ENCODE data around the gene ATP12A.

ATP12A gene

DNA sequence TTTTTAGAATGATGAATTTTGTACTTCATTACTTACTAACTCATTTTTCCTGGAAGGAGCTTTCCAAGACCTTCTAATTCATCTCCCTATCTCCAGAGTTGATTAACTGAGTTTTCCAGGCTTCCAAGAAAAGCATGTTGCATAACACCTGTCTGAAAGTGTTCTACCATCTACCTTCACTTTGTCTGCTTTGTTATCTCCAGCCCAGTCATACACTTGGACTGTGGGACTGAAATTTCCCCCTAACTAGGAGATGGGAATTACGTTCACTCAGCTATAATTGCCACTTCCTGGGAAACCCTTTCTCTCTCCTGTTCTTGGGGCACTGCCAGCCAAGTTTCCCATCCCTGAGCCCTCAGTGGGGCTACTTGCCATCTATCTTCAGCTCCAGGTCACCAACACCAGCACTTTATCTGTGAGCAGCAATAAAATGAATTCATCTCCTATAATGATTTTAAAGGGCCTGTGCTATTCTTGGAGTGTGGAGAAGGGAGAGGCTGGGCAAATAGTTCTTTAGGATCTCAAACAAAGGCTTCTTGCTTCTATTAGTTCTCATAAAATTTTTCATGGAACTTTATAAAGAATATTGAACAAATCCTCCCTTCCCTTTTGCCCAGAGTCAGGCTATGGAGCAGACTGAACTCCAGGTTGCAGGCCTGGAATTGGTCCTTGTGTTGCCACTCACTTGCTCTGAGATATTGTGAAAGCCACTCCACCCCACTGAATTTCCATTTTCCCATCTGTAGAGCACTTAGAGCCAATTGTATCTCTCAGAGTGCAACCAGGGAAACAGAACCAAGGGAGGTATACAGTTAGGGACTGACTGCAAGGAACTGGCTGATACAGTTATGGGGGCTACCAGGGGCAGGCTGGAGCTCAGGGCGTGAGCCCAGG, 17.8 kb upstream of the ATP12A start:
- FAIRE-seq (no peak), DNase-seq (ENCODE audit: insufficient read length, low spot score) (no peak)

DNA sequence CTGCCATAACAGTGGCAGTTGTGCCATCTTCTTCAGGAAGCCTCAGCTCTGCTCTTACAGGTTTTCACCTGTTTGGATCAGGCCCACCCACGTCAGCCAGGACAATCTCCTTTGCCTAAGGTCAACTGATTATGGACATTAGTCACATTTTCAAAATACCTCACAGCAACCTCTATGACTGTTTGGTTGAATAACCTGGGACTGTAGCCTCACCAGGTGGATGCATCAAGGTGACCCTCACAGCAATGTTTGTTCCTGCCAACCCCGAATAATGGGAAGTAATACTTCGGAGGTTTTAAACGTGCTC, 17.2 kb upstream of the ATP12A start:
- FAIRE-seq = no peak
- DNase-seq (ENCODE audit: insufficient read length, low spot score) = no peak

DNA sequence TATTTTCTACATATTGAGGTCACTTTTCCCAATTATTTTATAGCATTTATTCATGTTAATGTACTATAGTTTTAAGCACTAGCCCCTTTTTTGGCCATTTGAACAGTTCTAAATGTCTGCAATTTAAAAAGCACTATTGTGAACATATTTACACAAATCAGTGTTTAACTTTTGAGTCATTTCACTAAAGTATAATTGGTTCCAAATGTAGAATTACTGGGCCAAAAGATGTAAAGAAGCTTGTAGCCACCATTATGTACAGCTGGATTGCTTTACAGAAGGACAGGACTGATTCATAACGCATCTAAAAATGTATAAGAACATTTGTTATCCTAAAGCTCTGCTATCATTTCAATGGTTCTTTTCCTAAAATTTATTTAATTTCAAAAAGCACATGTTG, 16.6 kb upstream of the ATP12A start:
- FAIRE-seq = no peak
- no peak for DNase-seq (ENCODE audit: insufficient read length, low spot score)

DNA sequence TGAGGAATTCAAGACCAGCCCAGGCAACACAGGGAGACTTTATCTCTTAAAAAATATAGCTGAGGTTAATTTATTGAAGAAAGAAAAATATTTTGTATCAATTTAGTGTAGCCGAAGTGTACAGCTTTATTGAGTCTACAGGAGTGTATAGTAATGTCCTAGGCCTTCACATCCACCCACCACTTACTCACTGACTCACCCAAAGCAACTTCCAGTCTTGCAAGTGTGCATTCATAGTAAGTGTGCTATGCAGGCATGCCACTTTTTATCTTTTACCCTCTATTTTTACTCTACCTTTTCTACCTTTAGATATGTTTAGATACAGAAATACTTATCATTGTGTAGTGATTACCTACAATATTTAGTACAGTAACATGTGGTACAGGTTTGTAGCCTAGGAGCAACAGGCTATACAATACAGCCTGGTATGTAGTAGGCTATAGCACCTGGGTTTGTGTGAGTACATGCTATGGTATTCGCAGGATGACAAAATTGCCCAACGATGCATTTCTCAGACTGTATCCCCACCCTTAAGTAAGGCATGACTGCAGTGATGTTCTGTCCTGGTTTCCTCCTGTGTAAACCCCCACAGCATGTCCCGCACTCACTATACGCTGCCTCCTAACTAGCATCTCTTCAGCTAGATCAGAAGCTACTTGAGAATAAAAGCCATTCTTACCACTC, 15.3 kb upstream of the ATP12A start:
- DNase-seq (ENCODE audit: insufficient read length, low spot score) (no peak), FAIRE-seq (no peak)

DNA sequence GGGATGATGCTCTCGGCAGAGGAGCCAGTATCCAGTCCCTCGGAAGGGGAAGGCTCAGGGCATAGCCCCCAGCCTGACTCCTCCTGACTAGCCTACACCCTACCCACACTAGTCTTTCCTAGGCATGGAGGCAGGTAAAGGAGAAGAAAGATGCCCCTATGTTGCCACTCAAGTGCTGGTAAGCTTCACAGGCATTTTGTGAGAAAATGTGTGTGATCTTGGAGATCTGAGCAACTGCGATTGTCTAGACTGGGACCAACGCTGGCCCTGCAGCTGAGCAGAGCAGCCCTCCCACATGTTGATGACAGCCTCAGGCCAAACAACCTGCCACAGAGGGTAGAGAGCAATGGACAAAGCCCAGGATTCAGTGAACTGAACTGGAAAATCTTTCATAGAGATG, 11.7 kb upstream of the ATP12A start:
- FAIRE-seq (no peak), DNase-seq (ENCODE audit: insufficient read length, low spot score) (no peak)

DNA sequence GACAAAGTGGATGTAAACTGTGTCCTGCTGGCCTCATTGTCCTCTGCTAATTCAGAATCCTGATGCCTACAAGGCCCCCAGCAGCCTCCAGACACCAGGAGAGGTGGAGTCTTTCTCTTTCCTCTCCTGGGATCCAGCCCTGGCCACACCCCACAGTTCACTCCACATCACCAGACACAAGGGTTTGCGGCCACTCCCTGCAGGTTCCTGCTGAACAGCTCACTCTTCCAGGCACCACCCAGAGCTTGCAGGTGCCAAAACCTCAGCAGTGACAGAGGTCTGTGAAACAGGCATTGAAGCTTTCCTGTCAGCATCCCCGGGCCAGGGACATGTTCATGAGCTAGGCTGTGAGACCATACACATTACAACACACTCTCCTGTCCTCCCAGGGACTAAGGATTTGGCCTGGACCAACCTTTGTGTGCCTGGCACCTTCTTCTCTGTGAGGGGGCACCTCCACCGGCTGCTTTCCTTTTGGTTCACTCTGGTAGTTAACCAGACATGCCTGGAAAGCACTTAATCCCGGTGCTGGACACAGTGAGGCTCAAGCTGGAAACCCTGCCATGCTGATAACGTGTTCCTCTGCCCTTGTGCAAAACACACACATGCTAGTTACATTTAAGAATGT, 11.1 kb upstream of the ATP12A start:
- DNase-seq (ENCODE audit: insufficient read length, low spot score) (no peak), FAIRE-seq (no peak)

GRCh38 chr13:24670174-24670573, 10.0 kb upstream of the ATP12A start:
- DNase-seq (ENCODE audit: insufficient read length, low spot score) (no peak), FAIRE-seq (no peak)

DNA sequence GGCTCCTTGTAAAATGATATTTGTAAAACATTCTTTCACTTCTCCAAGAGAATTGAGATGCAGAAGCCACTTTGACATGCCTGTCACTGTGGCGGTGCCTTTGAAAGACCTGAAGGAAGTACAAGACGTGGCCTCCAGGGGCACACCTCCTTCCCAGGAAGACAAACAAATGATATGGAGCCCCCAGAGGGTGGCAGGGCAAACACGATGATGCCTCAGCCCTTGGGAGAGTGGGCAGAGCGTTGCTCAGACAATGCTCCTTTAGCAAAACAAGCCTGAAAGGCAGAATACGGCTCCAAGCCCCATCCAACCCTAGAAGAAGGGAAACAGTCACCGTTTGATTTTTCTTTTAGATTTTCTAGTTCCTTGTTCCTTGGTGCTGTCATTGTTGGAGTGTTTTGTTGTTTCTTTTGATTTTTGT, 9.2 kb upstream of the ATP12A start:
- FAIRE-seq (no peak), DNase-seq (ENCODE audit: insufficient read length, low spot score) (no peak)

DNA sequence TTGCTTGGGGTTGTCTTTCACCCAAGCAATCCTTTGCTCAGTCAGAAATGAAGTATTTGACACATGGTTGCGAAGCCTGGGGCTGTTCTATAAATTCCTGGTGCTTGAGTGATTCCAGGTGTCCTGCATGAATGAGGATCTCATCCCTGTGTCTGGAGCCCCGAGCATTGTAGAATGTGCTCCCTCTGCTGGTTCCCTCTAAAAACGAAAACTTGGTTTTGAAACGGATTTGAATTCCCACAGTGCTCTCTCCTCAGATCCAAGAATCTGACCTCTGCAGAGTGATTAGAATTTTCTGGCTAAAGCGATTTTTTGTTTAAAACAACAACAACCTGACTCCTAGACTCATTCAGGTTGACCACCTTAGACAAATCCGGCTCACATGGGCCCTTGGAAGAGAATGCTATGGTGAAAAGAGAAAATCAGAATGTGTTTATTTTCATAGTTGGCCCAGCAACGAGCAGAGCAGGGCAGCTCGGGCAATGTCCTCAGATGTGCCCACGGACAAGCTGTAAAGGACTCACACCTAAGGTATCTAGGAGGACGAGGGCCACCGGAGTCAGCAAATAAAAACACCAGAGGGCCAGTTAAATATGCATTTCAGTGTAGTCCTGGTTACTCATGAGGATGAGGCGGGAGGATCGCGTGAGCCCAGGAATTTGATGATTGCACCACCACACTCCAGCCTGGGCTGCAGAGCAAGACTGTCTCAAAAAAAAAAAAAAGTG, 8.7 kb upstream of the ATP12A start:
- DNase-seq (ENCODE audit: insufficient read length, low spot score) = no peak
- FAIRE-seq = peak; percentile 63

DNA sequence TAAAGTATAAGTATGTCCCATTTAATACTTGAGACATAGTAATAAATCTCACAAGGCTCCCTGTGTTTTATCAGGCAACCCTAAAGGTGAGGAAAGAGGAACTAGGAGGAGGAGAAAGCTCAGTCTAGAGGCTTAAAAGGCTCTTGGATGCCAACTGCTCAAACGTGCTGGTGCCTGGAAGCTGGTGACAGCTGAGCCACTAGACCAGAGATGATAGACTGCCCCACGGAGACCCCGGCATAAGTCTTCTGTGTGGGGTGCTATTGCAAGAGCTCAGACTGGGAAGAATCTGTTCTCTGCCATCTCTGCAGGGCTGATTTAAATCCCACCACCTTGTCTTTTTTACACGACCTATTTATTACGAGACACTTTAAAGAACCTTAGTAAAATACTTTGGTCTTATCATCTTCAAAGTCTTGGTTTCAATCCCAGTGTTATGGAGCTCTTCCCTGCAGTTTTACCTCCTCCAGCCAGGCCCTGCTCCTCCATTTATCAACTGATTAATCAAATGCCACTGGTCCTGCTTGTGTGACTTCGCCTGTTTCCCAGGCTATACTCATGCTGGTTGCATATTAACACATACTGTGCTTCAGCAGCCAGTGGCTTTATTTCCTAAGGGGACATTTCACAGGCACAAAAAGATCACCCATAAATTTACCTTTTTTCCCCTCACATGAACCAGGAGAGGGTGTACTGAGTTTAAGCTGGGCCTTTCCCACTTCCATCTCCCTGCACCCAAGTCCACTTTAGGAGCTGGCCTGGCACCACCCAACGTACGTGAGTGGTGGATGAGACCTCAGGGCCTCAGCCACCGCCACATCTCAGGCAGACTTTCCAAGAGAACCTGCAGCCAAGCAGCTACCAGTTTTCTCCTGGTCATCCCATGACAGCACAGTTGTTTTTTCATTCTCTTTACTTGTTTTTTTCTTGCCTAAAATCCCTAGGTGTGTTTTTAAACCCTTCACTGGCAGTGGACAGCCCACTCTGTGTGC, 7.8 kb upstream of the ATP12A start:
- FAIRE-seq = no peak

GRCh38 chr13:24675806-24676570, 4.2 kb upstream of the ATP12A start:
- no peak for FAIRE-seq
- no peak for DNase-seq (ENCODE audit: insufficient read length, low spot score)

More for the DNA sequence above, 7.8 kb upstream of the ATP12A start:
- DNase-seq (ENCODE audit: insufficient read length, low spot score) = no peak

DNA sequence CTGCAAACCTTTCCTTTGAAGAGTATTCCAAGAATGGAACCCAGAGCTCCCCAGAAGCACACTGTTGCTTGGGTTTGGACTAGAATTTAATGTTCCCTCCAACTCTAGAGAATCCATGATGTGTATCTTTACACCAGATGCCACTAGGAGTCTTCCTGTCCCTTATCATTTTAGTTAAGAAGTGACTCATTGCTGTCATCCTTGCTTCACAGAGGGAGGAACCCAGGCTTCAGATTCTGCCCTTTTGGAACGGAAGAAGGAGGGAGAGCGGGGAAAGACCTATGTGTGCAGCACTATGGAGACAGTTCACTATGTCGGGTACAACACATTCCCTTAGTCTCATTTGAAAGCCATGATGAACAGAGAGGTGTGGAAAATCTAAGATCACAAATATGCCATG, 2.1 kb upstream of the ATP12A start:
- DNase-seq (ENCODE audit: insufficient read length, low spot score) = no peak
- FAIRE-seq = no peak

DNA sequence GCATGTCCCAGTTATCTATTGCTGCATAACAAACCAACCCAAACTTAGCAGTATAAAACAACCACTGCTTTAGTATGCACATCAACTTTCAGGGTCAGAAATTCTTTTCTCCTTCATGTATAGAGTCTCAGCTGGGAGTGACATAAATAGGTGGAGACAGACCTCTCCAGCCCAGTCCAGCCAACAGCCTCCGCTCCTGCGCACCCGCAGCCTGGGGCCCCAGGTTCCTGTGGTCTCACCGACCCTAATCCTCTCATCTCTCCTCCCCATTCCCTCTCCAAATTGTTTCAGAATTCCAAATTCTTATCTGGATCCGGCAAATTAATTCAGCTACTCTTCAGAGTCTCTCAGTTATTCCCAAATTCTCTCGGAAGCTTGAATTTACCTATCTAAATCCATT, 522 bp upstream of the ATP12A start:
- no peak for DNase-seq (ENCODE audit: insufficient read length, low spot score)

DNA sequence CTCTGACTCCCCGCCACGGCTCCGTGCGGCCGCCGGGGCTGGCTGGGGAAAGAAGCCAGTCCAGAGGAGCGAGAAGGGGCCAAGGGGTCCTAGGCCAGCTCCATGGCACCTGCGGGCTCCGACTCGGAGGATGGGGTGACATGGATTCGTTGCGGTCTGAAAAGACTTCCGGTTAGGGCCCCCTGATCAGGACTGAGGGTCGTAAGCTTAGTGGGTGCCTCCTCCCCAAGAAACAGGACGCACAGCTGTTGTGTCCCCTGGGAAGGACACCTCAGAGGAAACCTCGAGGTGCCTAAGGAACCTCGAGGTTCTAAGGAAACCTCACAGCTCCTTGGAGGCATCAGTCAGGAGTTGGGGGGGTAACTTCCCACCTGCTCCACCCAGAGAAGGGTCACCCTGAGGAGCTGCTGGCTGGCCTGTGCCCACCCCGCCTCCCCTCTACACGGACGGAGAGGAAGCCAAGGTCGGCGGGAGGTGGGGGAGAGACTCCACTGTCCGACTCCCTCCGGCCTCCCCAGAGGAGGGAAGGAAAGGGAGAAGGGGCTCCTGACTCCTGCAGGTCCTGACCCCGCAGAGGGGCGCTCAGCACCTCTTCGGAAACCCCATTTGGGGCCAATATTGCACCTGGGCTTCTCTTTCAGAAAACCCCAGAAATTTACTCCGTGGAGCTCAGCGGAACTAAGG, 855 bp downstream of the ATP12A start:
- no peak for DNase-seq (ENCODE audit: insufficient read length, low spot score)
- no peak for FAIRE-seq

More for the DNA sequence above, 522 bp upstream of the ATP12A start:
- FAIRE-seq = no peak

DNA sequence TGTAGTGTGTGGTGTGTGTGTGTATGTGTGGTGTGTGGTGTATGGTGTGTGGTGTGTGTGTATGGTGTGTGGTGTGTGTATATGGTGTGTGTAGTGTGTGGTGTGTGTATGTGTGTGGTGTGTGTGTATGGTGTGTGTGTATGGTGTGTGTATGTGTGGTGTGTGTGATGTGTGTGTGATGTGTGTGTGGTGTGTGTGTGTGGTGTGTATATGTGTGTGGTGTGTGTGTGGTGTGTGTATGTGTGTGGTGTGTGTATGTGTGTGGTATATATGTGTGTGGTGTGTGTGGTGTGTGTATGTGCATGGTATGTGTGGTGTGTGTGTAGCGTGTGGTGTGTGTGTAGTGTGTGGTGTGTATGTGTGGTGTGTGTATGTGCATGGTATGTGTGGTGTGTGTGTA, 1.7 kb downstream of the ATP12A start:
- DNase-seq (ENCODE audit: insufficient read length, low spot score) = no peak
- FAIRE-seq = peak; percentile 78

DNA sequence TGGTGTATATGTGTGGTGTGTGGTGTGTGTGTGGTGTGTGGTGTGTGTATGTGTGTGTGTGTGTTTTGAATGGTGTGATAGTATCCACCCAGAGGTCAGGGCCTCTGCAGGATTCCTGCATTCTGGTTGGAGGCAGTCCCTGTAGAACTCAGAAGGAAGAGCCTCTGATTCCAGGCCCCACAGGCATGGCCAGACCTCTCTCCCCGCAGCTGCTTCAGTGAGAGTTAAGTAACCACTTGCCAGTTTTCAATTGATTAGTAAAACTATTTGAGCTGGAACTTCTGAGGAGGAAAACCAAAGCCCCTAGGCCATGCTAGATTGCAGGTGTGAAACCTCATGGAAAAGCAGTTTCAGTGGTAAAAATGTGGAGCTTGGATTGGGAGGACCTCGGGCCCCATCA, 2.1 kb downstream of the ATP12A start:
- DNase-seq (ENCODE audit: insufficient read length, low spot score) = no peak
- FAIRE-seq = no peak

- no peak for DNase-seq (ENCODE audit: insufficient read length, low spot score)
These were observed 3.1 kb downstream of the ATP12A start for GRCh38 chr13:24683351-24683750.

GRCh38 chr13:24683838-24684599, 3.8 kb downstream of the ATP12A start:
- FAIRE-seq (peak; percentile 97), DNase-seq (ENCODE audit: insufficient read length, low spot score) (peak; percentile 84)

More at GRCh38 chr13:24683351-24683750, 3.1 kb downstream of the ATP12A start:
- FAIRE-seq = no peak

Data from GM19239 (cell line).